ENCODE results near the gene GAL. TPM values are rescaled to one million over a fixed set of nuclear protein-coding genes. Genes with fewer than 3 reads are reported as not detected.

The GAL gene
- total and polyA plus RNA-seq, 2 experiments from 2014 or later = 80.9 to 691 TPM

DNA sequence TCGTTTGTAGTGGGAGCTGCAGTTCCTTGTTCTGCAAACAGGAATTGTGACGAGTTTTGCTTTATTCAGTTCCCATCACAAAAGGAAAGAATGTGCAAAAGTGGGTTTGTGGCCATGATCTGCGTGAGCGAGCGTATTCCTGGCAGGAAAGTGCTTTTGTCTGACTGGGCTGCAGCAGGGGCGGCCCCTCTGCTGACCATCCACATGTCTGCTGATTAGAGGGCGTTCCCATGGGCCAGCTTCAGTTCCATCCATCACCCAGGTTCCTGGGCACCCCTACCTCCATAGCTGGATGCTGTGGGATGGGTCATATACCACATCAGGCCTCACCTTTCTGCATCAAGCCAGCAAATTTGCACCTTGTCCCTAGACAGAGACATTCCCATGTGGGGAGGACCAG lies 28.9 kb upstream of the GAL start (continued):
- no peak for TF ChIP-seq ZNF462 (CRISPR knock-in tag; IDR thresholded peaks at IDR 0.05)
- TF ChIP-seq, protein P1, sequence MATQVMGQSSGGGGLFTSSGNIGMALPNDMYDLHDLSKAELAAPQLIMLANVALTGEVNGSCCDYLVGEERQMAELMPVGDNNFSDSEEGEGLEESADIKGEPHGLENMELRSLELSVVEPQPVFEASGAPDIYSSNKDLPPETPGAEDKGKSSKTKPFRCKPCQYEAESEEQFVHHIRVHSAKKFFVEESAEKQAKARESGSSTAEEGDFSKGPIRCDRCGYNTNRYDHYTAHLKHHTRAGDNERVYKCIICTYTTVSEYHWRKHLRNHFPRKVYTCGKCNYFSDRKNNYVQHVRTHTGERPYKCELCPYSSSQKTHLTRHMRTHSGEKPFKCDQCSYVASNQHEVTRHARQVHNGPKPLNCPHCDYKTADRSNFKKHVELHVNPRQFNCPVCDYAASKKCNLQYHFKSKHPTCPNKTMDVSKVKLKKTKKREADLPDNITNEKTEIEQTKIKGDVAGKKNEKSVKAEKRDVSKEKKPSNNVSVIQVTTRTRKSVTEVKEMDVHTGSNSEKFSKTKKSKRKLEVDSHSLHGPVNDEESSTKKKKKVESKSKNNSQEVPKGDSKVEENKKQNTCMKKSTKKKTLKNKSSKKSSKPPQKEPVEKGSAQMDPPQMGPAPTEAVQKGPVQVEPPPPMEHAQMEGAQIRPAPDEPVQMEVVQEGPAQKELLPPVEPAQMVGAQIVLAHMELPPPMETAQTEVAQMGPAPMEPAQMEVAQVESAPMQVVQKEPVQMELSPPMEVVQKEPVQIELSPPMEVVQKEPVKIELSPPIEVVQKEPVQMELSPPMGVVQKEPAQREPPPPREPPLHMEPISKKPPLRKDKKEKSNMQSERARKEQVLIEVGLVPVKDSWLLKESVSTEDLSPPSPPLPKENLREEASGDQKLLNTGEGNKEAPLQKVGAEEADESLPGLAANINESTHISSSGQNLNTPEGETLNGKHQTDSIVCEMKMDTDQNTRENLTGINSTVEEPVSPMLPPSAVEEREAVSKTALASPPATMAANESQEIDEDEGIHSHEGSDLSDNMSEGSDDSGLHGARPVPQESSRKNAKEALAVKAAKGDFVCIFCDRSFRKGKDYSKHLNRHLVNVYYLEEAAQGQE (IDR thresholded peaks at IDR 0.05; ENCODE audit: unreplicated experiment) = no peak

DNA sequence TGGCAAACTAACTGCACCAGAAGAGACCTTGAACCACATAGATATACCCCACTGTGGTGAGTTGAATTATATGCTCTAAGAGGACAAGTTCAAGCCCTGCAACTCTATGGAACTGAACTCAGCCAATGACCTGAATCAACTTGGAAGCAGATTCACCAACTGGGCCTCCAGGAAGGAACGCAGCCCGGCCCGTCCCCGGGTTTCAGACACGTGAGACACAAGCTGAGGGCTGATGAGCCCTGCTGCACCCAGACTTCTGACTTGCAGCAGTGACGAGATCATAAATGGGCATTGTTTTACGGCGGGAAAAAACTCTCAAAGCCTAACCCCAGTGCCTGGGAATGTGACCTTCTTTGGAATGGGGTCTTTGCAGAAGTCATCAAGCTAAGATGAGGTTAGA lies 28.5 kb upstream of the GAL start:
- Mint-ChIP-seq H3K27me3 (ENCODE audit: insufficient read depth, low read depth, poor library complexity) (peaks cover 10% of the 10 kb centered on the region), H3K4me3 (no peak overlapping the region), H3K27ac (no peak overlapping the region), H3K9me3 (peaks cover 17% of the 10 kb centered on the region), H3K36me3 (ENCODE audit: low read depth) (peaks cover 6% of the 10 kb centered on the region; the same call in 1 of the 3 replicates), H3K4me1 (no peaks in the 10 kb centered on the region; the same call in 2 of the 3 replicates)
- Histone ChIP-seq H2AFZ (no peak overlapping the region), H4K20me1 (replicated peaks; ENCODE audit: insufficient read depth) (no peaks in the 10 kb centered on the region), H3K4me1 (ENCODE audit: insufficient read depth) (no peaks in the 10 kb centered on the region; the same call in 1 of the 2 replicates), H3K4me3 (no peak overlapping the region), H3K27me3 (ENCODE audit: insufficient read depth) (no peaks in the 10 kb centered on the region), H3K4me2 (no peak overlapping the region), H3K79me2 (replicated peaks; ENCODE audit: insufficient read depth) (no peaks in the 10 kb centered on the region), H3F3A (replicated peaks; ENCODE audit: low read depth) (peaks cover 5% of the 10 kb centered on the region; the same call in 1 of the 2 replicates), H3K27ac (ENCODE audit: low read depth) (no peak overlapping the region), H3K36me3 (ENCODE audit: insufficient read depth) (no peaks in the 10 kb centered on the region), H3K9me2 (ENCODE audit: insufficient read depth) (no peaks in the 10 kb centered on the region)
- no peak for TF ChIP-seq EZH2 (IDR thresholded peaks at IDR 0.05; ENCODE audit: low read depth, unreplicated experiment)
- TF ChIP-seq, protein P2, sequence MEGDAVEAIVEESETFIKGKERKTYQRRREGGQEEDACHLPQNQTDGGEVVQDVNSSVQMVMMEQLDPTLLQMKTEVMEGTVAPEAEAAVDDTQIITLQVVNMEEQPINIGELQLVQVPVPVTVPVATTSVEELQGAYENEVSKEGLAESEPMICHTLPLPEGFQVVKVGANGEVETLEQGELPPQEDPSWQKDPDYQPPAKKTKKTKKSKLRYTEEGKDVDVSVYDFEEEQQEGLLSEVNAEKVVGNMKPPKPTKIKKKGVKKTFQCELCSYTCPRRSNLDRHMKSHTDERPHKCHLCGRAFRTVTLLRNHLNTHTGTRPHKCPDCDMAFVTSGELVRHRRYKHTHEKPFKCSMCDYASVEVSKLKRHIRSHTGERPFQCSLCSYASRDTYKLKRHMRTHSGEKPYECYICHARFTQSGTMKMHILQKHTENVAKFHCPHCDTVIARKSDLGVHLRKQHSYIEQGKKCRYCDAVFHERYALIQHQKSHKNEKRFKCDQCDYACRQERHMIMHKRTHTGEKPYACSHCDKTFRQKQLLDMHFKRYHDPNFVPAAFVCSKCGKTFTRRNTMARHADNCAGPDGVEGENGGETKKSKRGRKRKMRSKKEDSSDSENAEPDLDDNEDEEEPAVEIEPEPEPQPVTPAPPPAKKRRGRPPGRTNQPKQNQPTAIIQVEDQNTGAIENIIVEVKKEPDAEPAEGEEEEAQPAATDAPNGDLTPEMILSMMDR (conservative IDR thresholded peaks at IDR 0.05; ENCODE audit: low read depth in 2 of 2) = no peak
- TF ChIP-seq, protein P1 (IDR thresholded peaks at IDR 0.05; ENCODE audit: unreplicated experiment) = no peak
- no peak for ATAC-seq
- no peak for DNase-seq (ENCODE audit: low spot score)

Measured in GM23338 (cell line).